Measurements from ENCODE around the gene SLC36A3. TPM values are rescaled to one million over a fixed set of nuclear protein-coding genes. Genes with fewer than 3 reads are reported as not detected.
A peak's percentile ranks its signal among the peaks of the same experiment; 100 is the strongest.

Gene SLC36A3
- total RNA-seq (2014; rRNA removed; shearing (Covaris generic)): not detected in 2 replicates
- polyA plus RNA-seq (2015; cell fraction: cytosol; rRNA removed): not detected in 2 replicates
- polyA plus RNA-seq (2015; cell fraction: nucleus; rRNA removed): not detected in 2 replicates

DNA sequence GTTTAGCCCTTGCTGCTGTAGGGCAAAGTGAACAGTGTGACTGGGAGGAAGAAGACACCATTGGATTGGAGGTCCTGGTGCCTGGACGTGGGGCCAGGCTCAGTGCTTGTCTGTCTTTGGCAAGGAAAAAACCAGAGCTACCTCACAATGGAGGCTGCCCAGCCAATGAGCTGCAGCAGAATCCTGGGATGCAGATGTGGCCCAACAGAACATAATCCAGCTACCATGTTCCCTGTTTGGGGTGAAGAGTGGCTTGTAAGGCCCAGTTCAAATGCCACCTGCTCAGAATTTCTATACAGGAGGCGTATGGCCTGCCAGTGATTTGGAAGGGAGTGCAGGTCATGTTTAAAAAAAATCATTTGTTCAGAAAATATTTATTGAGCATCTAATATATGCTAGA, at the start of gene SLC36A3:
TSS of gene SLC36A3 (minus strand) at position 101 of the 400 bp plus-strand sequence. CDS start 412 bp downstream, outside the sequence.
- DNase-seq (ENCODE audit: low read depth, low spot score): no peak
- in situ Hi-C loops (cut with HindIII; ENCODE audit: low pct_unique_long_range_greater_than_20kb, low sequenced_read_pairs): no loop called here

DNA sequence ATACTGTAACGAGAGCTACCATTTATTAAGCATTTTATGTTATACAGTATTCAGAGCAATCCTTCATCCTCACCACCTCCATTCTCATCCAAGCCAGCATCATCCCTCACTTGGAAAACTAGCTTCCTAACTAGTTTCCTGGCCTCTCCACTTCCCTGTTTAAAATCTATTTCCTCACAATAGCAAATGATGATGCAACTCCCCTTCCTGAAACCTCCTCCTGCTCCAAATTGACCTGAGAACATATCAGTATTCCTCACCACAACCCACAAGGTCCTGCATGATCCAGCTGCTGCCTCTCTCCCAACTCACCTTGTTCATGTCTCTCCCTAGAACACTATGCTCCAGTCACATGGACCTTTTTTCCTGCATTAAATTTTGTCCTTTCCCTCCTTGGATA, 48.1 kb upstream of the SLC36A3 start:
- no peak for DNase-seq (ENCODE audit: low read depth, low spot score)
- in situ Hi-C loops (cut with HindIII; ENCODE audit: low pct_unique_long_range_greater_than_20kb, low sequenced_read_pairs): no loop called here

DNA sequence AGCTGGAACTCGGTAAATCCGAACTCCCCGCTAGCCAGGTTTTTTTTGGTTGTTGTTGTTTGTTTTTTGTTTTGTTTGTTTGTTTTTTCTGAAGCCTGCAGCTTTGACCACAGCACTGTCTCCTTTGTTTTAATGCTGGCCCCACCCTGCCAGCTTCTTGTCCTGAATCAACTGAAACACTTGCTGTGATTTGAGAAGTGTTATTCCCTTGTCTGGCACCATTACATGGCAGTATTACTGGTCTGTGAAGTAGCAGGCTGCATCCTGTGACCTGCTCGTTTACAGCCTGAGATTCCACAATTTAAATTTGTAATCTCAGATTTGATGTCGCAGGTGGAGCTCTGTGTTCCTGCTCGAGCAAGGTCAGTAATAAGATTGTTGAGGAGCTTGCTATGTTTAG, 45.2 kb upstream of the SLC36A3 start:
- DNase-seq (ENCODE audit: low read depth, low spot score): no peak
- in situ Hi-C loops (cut with HindIII; ENCODE audit: low pct_unique_long_range_greater_than_20kb, low sequenced_read_pairs): no loop called here

DNA sequence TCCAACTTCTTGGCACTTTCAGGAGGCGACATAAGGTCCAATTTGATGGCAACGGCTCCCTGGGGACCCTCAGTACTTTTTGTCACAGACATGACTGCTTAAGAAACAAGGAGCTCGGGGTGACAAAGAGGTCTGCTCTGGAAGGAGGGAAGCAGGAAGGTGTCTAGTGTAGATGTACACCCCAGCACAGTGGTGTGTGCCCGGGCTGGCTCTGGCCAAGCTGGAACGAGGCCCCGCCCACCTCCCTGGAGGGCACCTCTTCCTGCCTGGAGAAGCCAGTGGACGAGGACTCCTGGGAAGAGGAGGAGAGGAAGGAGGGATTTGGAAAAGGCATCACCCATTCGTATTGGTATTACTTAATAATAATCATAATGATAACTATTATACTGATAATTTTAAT, 43.8 kb upstream of the SLC36A3 start, which contains the start of gene SLC36A2:
TSS of gene SLC36A2 (minus strand) at position 191 of the 400 bp plus-strand sequence. CDS start at position 92, 99 bp downstream.
- in situ Hi-C loops (cut with HindIII; ENCODE audit: low pct_unique_long_range_greater_than_20kb, low sequenced_read_pairs): no loop called here
- DNase-seq (ENCODE audit: low read depth, low spot score): no peak

DNA sequence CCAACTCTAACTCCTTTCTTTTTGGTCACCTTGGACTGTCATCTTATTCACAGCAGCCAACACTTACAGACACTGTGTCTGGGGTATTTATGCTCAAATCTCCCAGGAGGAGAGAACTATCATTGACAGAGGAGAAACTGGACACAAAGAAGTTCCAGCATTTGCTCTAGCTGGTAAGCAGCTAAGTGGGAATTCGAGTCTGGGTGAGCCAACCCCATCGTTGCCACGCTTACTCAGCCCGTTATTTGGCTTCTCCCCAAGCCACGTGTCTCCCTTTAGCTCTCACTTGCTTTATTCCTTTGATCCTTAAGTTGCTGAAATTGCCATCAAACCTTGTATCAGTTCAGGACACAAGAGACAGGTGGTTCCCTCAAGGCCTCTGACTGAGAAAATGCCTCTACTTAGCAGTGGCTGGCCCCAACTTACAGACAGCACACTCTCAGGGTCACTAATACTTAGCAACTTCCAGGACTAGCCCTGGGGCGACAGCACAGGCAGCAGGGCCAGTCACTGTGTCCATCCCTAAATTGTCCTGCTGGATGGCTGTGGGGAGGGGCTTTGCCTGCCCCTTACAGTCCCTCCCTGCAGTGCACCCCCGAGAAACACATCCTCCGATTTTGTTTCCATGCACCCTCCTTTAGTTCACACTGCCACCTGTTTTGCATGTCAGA, 42.4 kb upstream of the SLC36A3 start:
- DNase-seq (ENCODE audit: low read depth, low spot score): no peak
- in situ Hi-C loops (cut with HindIII; ENCODE audit: low pct_unique_long_range_greater_than_20kb, low sequenced_read_pairs): no loop called here

DNA sequence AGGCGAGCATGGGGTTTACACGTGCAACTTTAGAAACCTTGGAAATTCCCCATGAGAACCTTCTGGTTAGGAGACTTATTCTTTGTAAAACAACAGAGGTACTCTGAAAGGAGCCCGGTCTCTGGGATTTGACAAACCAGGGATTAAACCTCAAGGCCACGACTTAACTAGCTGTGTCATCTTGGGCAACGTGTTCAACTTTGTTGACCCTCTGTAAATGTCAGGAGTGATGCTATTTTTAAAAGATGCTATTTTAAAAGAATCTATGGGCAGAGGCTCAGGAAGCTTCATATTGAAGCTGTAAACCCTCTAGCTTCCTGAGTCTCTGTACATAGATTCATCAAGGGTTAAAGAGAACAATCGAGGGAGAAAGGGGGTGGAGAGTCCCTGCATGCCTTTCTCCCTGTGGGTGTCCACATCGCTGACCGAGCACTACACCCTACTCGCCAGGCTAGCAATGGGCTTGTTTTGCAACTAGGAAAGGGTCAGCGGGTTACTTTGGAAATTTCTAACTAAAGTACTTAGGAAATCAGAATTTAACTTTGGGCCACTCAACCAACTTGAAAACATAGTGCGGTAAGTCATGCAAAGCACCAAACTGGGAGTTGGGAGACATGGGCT, 41.7 kb upstream of the SLC36A3 start:
- no peak for DNase-seq (ENCODE audit: low read depth, low spot score)
- in situ Hi-C loops (cut with HindIII; ENCODE audit: low pct_unique_long_range_greater_than_20kb, low sequenced_read_pairs): no loop called here

DNA sequence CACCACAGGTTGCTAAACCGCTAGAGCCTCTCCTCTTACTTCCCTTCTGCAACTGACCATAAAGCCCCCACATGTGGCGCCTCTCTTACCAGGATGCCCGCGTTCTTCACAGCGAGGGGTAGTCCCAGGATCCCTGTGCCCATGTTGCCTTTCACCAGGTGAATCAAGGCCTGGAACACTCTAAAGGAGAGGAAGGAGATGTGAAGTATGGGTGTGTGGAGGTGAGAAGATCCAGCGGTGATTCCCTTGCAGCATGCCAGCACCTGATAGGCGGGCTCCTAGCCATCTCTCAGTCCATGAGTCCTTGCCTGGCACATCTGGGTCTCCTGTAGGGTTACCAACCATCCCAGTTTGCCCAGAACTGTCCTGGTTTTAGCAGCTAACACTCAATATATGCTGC, 40.5 kb upstream of the SLC36A3 start:
- DNase-seq (ENCODE audit: low read depth, low spot score): no peak
- in situ Hi-C loops (cut with HindIII; ENCODE audit: low pct_unique_long_range_greater_than_20kb, low sequenced_read_pairs): no loop called here

DNA sequence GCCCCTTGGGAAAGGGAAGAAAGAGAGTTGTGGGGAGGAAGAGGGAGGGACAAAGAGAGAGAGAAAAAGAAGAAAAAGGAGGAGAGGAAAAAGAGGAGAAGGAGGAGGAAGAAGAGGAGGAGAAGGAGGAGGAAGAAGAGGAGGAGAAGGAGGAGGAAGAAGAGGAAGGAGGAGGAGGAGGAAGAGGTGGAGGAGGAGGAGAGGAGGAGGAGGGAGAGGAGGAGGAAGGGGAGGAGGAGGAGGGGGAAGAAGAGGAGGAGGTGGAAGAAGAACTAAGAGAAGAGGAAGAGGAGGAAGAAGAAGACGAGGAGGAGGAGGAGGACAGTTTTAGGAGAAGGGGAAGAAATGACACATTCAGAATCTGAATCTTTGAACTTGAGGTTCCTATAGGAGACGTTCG, 36.4 kb upstream of the SLC36A3 start:
- DNase-seq (ENCODE audit: low read depth, low spot score): no peak
- in situ Hi-C loops (cut with HindIII; ENCODE audit: low pct_unique_long_range_greater_than_20kb, low sequenced_read_pairs): no loop called here

DNA sequence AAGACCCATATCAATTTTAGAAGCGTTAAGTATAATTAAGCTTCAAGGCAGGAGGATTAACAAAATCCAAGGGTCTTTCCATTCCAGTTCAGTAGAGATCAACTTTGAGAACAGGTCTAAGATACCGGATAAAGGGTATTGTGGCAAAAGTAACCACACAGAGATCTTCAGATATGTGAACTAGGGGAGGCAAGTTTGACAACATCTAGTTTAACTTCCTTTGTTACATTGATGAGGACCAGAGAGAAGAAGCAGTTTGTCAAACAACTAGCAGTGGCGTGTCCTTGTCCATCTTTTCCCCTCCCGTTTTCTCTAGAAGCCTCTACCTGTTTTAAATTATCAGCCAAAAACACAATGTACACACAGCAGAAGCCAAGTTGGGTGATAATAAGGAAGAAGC, 35.2 kb upstream of the SLC36A3 start:
- DNase-seq (ENCODE audit: low read depth, low spot score): no peak
- in situ Hi-C loops (cut with HindIII; ENCODE audit: low pct_unique_long_range_greater_than_20kb, low sequenced_read_pairs): no loop called here

DNA sequence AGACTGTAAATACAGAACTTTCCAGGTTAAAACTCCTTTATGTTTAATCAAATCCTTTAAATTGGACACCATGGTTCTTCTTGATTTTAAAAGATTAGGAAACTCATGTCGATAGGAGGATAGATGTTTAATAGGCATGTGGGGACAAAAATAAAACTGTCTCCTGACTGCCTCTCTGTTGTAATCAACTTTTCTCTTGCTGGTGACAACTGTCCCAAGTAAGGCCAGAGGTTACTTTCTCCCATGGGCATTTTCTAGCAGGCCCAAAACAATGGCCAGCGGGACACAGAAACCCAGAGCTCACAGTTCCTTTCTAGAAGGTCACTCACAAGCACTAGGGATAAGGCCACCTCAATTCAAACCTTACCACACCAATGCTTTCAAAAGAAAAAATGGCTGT, 29.3 kb upstream of the SLC36A3 start:
- in situ Hi-C loops (cut with HindIII; ENCODE audit: low pct_unique_long_range_greater_than_20kb, low sequenced_read_pairs): no loop called here
- DNase-seq (ENCODE audit: low read depth, low spot score): no peak

DNA sequence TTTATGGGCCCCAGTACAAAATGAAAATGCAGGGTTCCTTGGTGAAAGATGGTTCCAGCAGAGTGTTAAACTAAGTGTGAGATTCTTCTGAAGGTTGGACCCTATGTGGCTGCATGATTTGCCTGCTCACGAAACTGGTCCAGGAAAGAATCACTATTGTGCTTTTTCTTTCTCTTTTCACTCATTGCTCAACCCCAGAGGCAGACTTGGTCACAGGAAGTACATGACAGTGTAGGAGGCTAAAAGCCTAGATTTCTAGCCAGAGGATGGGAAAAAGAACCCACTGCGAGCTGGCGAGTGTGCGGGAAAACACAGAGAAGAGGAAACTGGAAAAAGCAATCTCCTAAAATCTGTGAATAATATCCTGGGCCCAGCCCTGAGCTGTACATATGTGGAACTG, 25.2 kb upstream of the SLC36A3 start:
- DNase-seq (ENCODE audit: low read depth, low spot score): no peak
- in situ Hi-C loops (cut with HindIII; ENCODE audit: low pct_unique_long_range_greater_than_20kb, low sequenced_read_pairs): no loop called here

DNA sequence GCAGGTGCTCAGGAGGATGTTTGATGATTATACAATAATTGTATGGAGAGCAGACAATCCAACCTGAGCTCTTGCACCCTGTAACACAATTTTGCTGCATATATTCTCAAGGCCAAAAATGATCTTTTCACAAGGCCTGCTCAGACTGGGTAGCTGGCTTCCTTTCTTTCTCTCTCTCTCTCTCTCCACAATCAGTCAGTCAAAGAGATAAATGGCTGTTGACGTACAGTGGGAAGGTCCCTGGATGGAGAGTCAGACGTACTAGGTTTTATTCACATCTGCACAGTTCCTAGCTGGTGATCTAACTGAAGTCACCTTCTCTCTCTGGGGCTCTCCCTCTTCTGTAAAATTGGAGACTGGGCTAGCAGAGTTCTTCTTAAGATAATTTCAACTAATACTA, 24.0 kb upstream of the SLC36A3 start:
- DNase-seq (ENCODE audit: low read depth, low spot score): no peak
- in situ Hi-C loops (cut with HindIII; ENCODE audit: low pct_unique_long_range_greater_than_20kb, low sequenced_read_pairs): no loop called here

DNA sequence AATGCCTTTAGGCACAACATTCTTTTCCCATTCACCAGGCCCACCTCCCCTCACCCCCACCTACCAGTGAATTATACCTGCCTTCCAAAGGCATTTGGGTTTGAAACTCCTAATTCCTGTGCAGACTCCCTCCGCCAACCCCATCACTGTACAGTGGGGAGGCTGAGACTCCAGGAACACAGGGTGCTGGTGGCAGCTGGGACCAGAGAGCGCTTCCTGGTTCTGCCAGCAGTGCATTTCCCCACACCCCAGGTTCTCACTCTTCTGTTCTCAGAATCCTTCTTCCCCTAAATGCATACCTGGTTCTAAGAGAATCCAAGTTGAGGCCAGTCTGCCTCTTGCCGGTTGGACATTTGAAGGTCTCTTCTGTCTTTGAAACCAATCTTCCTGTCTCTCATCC, 22.7 kb upstream of the SLC36A3 start:
- in situ Hi-C loops (cut with HindIII; ENCODE audit: low pct_unique_long_range_greater_than_20kb, low sequenced_read_pairs): no loop called here
- no peak for DNase-seq (ENCODE audit: low read depth, low spot score)

DNA sequence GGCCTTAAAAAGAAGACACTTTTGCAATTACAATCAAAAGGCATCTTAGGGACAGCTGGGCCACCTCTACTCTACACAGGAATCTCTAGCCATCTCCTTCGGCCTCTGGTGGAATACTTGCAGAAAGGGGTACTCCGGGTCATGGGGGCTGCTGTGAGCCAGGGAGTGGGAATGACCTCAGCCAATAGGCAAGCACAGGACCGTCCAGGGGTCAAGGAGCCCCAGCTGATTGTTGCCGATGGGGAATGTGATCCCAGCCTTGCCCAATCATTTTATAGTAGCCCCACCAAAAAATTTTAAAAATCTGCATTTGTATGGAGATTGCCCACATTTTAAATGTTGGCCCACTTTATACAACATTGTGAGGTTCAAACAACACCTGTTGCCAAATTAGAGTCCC, 16.9 kb upstream of the SLC36A3 start:
- DNase-seq (ENCODE audit: low read depth, low spot score): no peak
- in situ Hi-C loops (cut with HindIII; ENCODE audit: low pct_unique_long_range_greater_than_20kb, low sequenced_read_pairs): no loop called here

DNA sequence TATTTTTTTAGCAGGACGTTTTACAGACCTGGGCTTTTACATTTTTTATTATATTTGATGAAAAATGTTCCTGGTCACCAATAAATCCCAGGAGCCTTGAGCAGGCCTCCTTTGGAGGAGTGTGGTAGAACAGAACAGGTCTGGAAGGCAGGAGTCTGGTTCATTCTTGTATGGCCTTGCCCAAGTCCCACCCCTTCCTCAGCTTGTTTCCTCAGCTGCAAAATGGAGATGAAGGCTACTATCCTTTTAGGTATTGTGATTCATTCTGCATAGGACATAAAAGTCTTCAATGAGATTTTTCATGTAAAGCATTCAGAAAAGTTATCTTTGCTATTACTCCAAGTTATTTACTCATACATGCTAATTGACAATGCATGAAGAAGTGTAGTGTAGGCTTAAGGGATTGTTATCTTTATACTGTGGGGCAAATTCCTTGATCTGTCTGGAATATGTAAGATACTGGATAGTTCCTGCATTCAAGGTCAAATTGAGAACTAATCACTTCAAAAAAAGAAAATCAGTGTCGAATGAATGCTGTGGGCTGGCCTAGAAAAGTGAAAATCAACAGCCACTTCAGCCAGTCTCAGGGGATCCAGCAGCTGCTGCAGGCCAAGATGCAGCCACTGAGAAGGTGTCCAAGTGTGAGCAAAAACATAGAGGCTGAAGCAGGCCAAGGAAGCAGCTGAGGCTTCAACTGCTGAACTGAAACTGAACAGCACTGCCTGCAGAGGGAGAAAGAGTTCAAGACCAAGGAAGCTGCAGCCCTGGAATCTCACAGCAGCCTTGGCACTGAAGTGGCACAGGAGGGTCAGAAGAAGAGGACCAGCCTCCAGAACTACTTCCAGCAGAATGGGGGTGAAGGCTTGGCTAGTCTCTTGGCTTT, 15.5 kb upstream of the SLC36A3 start:
- DNase-seq (ENCODE audit: low read depth, low spot score): peak; percentile 56
- in situ Hi-C loops (cut with HindIII; ENCODE audit: low pct_unique_long_range_greater_than_20kb, low sequenced_read_pairs): no loop called here

DNA sequence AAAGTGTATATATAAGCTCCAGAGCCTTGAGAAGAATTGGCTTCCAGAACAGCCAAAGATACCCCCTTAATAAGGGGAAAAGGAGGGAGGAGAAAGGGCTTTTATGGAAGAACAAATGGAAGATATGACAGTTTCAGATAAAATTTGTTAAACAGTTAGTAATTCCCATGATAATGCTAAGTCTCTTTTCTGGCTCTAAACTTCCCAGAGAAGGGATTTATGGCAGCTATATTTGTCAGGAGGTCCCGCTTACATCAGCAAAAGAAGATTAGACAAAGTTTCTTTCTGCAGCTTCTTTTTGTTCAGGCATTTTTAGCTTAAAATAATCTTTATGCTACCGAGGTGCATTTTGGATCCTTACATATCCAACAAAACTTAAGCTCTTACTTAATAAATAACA, 14.3 kb upstream of the SLC36A3 start:
- in situ Hi-C loops (cut with HindIII; ENCODE audit: low pct_unique_long_range_greater_than_20kb, low sequenced_read_pairs): no loop called here
- no peak for DNase-seq (ENCODE audit: low read depth, low spot score)

DNA sequence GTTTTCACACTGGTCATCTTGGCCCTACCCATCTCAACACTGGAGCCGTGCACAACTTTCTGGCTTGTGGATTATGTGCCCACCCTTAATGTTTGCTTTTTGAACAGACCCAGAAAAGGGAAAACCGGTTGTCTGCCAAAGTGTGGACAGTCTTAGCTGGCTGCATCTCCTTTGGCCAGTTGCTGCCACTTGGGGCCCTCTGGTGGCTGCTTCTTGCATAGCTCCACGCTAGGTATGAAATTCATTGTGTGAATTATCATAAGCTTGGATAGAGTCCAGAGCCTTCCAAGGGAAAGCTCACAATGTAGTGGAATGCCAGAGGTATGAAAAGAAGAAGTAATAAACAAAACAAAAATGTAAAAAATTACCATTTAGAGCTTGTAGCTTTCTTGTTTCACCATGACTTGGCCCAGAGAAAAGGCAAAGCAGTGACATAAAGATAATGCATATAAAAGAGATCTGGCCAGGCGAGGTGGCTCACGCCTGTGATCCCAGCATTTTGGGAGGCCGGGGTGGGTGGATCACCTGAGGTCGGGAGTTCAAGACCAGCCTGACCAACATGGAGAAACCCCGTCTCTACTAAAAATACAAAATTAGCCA, 12.5 kb upstream of the SLC36A3 start:
- peak; percentile 80 for DNase-seq (ENCODE audit: low read depth, low spot score)
- in situ Hi-C loops (cut with HindIII; ENCODE audit: low pct_unique_long_range_greater_than_20kb, low sequenced_read_pairs): no loop called here

DNA sequence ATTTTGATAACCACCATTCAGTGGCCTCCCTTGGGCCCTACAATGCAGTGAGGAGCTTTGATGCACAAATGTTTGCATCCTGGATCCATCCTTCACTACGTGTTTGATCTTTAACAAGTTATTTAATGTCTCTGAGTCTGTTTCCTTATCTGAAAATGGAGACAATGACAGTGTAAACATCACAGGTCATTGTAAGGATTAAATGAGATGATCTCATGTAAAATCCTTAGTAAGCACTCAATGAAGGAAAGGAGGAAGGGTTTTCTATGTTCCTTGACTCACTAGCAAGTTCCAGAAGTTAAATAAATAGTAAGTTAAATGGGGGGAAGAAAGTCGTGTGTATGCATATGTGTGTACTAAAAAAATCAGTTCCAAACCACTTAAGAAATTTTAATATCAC, 9.8 kb upstream of the SLC36A3 start:
- no peak for DNase-seq (ENCODE audit: low read depth, low spot score)
- in situ Hi-C loops (cut with HindIII; ENCODE audit: low pct_unique_long_range_greater_than_20kb, low sequenced_read_pairs): no loop called here

Measured in SK-MEL-5 (cell line).